Duodenal mucosa (tissue), 2 donors: ENCODE data around the gene MRPL48.

ENCODE experiments used
- H3K27ac ChIP-seq: one replicate; pipeline ENCODE4 v1.7.0; 2013; ENCODE audit warnings: low read depth, low read length
- H3K27me3 ChIP-seq, 2 donors: one replicate each; pipeline ENCODE4 v1.7.0; 2013; ENCODE audit warnings: low read length in 2 of 2, control low read depth in 1 of 2; ENCODE audit not compliant: insufficient read depth in 2 of 2, control insufficient read depth in 1 of 2
- H3K36me3 ChIP-seq, 2 donors: one replicate each; pipeline ENCODE4 v1.7.0; 2013; ENCODE audit warnings: low read length in 2 of 2, control low read depth in 1 of 2; ENCODE audit not compliant: insufficient read depth in 2 of 2, control insufficient read depth in 1 of 2
- H3K4me1 ChIP-seq, 2 donors: one replicate each; pipeline ENCODE4 v1.7.0; 2013; ENCODE audit warnings: low read length in 2 of 2, control low read depth in 1 of 2; ENCODE audit not compliant: insufficient read depth in 2 of 2, control insufficient read depth in 1 of 2
- H3K4me3 ChIP-seq, 2 donors: one replicate each; pipeline ENCODE4 v1.7.0; 2013; ENCODE audit warnings: low read length in 2 of 2, low read depth in 1 of 2
- H3K9ac ChIP-seq, 2 donors: one replicate each; pipeline ENCODE4 v1.7.0; 2013; ENCODE audit warnings: low read length in 2 of 2, low read depth in 1 of 2
- H3K9me3 ChIP-seq, 2 donors: one replicate each; pipeline ENCODE4 v1.7.0; 2013; ENCODE audit warnings: low read length in 2 of 2, control low read depth in 1 of 2; ENCODE audit not compliant: control insufficient read depth in 1 of 2

MRPL48 gene

GRCh38 chr11:73830261-73830660 is 42.6 kb downstream of the MRPL48 start:
- Histone ChIP-seq H3K36me3 (peaks cover 5 to 36% of the 10 kb centered on the region in 2 donors), H3K4me3 (no peak overlapping the region)

DNA sequence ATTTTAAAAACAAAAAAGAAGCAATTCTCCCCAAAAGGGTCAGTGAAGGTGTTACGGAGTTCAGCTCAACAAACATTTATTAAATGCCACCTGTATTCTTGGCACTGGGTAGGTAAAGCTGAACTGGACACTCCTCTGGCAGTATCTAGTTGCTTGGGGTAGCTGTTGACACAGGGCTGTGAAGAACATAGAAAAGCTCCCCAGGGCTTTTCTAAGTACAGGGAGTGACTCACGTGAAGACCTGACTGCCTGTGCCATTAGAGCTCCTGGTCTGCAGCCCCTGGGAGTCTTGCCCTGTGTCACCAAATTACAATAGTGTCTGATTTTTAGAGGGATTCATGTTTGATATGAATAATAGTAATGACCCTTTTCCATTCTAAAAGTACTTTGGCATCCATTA is 45.4 kb downstream of the MRPL48 start:
- Histone ChIP-seq H3K9me3 (no peaks in the 10 kb centered on the region), H3K4me3 (no peak overlapping the region), H3K9ac (no peak overlapping the region), H3K27ac (no peak overlapping the region), H3K27me3 (no peaks in the 10 kb centered on the region), H3K36me3 (peaks cover 5 to 32% of the 10 kb centered on the region in 2 donors), H3K4me1 (no peaks in the 10 kb centered on the region)

More at GRCh38 chr11:73830261-73830660, 42.6 kb downstream of the MRPL48 start:
- no peak overlapping the region for H3K9ac ChIP-seq
- no peaks in the 10 kb centered on the region for H3K9me3 ChIP-seq
- H3K4me1 ChIP-seq: no peaks in the 10 kb centered on the region
- H3K27ac ChIP-seq: no peak overlapping the region
- H3K27me3 ChIP-seq: no peaks in the 10 kb centered on the region

DNA sequence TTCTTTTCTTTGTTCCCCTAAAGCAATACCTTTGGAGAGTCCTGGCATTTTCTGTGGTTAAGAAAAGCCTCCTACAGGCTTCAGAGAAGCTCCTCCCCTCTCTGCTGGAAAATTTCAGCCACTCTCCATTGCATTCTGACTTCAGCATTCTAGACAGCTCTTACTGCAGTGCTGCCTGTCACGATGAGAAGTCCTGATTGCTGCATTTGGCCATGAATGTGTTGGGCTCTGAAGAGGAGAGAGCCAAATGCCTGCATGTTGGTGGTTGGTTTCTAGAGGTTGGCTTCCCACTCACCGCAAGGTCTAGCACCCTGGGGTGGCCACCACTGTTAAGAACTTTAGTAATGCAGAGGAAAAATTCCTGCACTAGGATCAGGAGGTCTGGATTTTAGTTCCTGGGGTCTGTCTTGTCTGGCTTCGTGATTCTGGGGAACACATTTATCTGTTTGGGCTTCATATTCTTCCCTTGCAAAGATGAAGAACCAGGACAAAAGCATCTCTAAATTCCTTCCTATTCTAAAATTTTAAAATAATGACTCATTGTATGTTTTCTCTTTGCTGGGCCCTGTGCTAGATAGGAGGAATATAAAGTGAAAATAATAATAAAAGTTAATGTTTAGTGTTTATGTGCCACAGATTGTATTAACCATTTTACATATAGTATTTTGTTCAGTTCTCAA is 50.9 kb downstream of the MRPL48 start:
- Histone ChIP-seq H3K4me1 (no peaks in the 10 kb centered on the region), H3K36me3 (peaks cover 0 to 18% of the 10 kb centered on the region in 2 donors), H3K27me3 (no peaks in the 10 kb centered on the region), H3K9ac (no peak overlapping the region), H3K4me3 (no peak overlapping the region), H3K27ac (no peak overlapping the region), H3K9me3 (no peaks in the 10 kb centered on the region)

- no peaks in the 10 kb centered on the region for H3K9me3 ChIP-seq
- no peaks in the 10 kb centered on the region for H3K4me1 ChIP-seq
- no peak overlapping the region for H3K9ac ChIP-seq
- peaks cover 0 to 23% of the 10 kb centered on the region in 2 donors for H3K36me3 ChIP-seq
- H3K27ac ChIP-seq: no peak overlapping the region
- no peaks in the 10 kb centered on the region for H3K27me3 ChIP-seq
- no peak overlapping the region for H3K4me3 ChIP-seq
Measured at GRCh38 chr11:73839123-73839457, 51.4 kb downstream of the MRPL48 start.

- Histone ChIP-seq H3K36me3 (peaks cover 4 to 7% of the 10 kb centered on the region in 2 donors), H3K9ac (no peak overlapping the region), H3K27ac (no peak overlapping the region), H3K9me3 (no peaks in the 10 kb centered on the region), H3K4me3 (no peak overlapping the region), H3K27me3 (no peaks in the 10 kb centered on the region), H3K4me1 (no peaks in the 10 kb centered on the region)
Measured at GRCh38 chr11:73851046-73851764, 63.5 kb downstream of the MRPL48 start.

- Histone ChIP-seq H3K9me3 (no peaks in the 10 kb centered on the region), H3K27me3 (no peaks in the 10 kb centered on the region), H3K4me1 (no peaks in the 10 kb centered on the region), H3K9ac (no peak overlapping the region), H3K27ac (no peak overlapping the region), H3K4me3 (no peak overlapping the region), H3K36me3 (peaks cover 4 to 7% of the 10 kb centered on the region in 2 donors)
Measured at GRCh38 chr11:73852049-73852448, 64.4 kb downstream of the MRPL48 start.

GRCh38 chr11:73854680-73855079 is 67.0 kb downstream of the MRPL48 start:
- Histone ChIP-seq H3K36me3 (peaks cover 5 to 7% of the 10 kb centered on the region in 2 donors), H3K27me3 (no peaks in the 10 kb centered on the region), H3K27ac (no peak overlapping the region), H3K9ac (no peak overlapping the region), H3K4me3 (no peak overlapping the region), H3K9me3 (no peaks in the 10 kb centered on the region), H3K4me1 (no peaks in the 10 kb centered on the region)

DNA sequence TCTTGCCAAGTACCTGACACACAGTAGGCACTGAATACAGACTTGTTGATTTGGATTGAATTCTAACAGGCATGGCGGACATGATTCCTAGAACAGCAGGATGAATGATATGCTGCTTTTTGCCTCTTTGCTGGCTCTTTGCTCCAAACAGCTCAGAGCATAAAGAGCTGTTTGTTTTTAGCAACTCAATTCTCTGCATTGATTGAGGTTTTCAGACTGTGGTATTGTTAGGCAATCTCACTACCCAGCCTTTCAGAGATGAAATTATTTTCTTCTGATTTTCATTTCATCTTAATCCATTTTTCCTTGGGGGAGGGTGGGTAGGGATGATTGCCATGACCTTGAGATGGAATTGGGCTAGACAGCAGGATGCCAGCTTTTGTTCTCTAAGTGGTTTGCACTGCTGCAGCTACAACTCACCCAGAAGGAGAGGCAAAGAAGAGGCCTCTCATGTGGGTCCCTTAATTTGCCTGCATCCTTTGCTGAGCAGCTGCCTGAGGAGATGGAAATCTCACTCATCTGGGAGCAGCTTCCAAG is 68.4 kb downstream of the MRPL48 start:
- no peak overlapping the region for H3K4me3 ChIP-seq
- H3K4me1 ChIP-seq: no peaks in the 10 kb centered on the region
- no peak overlapping the region for H3K9ac ChIP-seq
- H3K27me3 ChIP-seq: no peaks in the 10 kb centered on the region
- H3K27ac ChIP-seq: no peak overlapping the region
- H3K9me3 ChIP-seq: no peaks in the 10 kb centered on the region
- H3K36me3 ChIP-seq: peaks cover 8 to 17% of the 10 kb centered on the region in 2 donors

DNA sequence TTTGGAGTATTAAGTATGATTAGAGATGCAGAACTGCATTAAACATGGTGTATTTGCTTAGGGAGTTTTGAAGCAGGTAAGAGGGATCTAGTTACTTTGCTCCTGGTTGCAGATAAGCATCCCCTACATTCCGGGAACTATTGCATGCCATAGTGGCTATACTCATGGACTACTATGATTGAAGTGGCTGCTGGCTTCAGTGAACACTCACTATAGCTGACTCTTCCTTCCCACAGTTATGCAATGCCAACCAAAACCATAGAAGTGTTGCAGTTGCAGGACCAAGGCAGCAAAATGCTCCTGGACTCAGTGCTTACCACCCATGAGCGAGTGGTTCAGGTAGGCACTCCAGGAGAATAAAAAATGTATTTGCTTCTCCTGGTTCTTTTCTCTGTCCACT is 72.0 kb downstream of the MRPL48 start:
- H3K27me3 ChIP-seq: no peaks in the 10 kb centered on the region
- H3K4me3 ChIP-seq: no peak overlapping the region
- no peaks in the 10 kb centered on the region for H3K9me3 ChIP-seq
- no peak overlapping the region for H3K27ac ChIP-seq
- peaks cover 6 to 35% of the 10 kb centered on the region in 2 donors for H3K36me3 ChIP-seq
- H3K4me1 ChIP-seq: no peaks in the 10 kb centered on the region
- H3K9ac ChIP-seq: no peak overlapping the region

DNA sequence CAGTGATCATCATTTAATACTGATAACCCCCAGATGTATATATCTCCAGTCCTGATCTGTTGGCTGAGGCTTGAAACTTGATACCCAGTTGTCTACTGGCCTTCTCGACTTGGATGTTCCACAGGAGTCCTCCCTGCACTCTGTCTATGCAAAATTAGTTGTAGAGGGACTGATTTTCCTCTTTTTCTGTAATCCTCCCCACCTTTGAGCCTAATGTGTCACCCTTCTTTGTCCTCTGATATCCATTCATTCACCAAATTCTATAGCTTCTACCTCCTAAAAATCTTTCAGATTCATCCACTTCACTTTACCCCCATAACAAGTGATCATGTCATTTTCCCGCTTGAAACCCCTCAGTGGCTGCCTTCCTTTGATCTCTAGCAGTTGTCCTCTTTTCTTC is 72.5 kb downstream of the MRPL48 start:
- H3K9ac ChIP-seq: no peak overlapping the region
- no peaks in the 10 kb centered on the region for H3K4me1 ChIP-seq
- no peak overlapping the region for H3K4me3 ChIP-seq
- no peak overlapping the region for H3K27ac ChIP-seq
- H3K36me3 ChIP-seq: peaks cover 6 to 38% of the 10 kb centered on the region in 2 donors
- no peaks in the 10 kb centered on the region for H3K27me3 ChIP-seq
- no peaks in the 10 kb centered on the region for H3K9me3 ChIP-seq
